Suprapubic skin (tissue), 4 donors: Measurements from ENCODE around the gene NRXN3. TPM values are rescaled to one million over a fixed set of nuclear protein-coding genes. Genes with fewer than 3 reads are reported as not detected.

Experiments used
- DNase-seq, 2 donors: peaks; one replicate each; pipeline ENCODE4 v3.0.0-alpha.2; 2019; ENCODE audit warnings: low spot score in 2 of 2
- H3K27ac ChIP-seq: fragments of 200-600 bp; sonication (generic); one replicate; pipeline ENCODE4 v1.5.1; 2019
- H3K27me3 ChIP-seq: fragments of 200-600 bp; sonication (generic); one replicate; pipeline ENCODE4 v1.5.1; 2019
- H3K36me3 ChIP-seq: fragments of 200-600 bp; sonication (generic); one replicate; pipeline ENCODE4 v1.5.1; 2019
- H3K4me1 ChIP-seq: fragments of 200-600 bp; sonication (generic); one replicate; pipeline ENCODE4 v1.5.1; 2019
- H3K4me3 ChIP-seq: fragments of 200-600 bp; sonication (generic); one replicate; pipeline ENCODE4 v1.5.1; 2019; ENCODE audit warnings: mild to moderate bottlenecking
- H3K9me3 ChIP-seq: fragments of 200-600 bp; sonication (generic); one replicate; pipeline ENCODE4 v1.5.1; 2019
- CTCF ChIP-seq, 2 donors: fragments of 200-600 bp in 1 of 2; fragments of 450-650 bp in 1 of 2; sonication (generic) in 1 of 2; IDR thresholded peaks; one replicate each; pipeline ENCODE4 v1.5.1; 2016 to 2019; ENCODE audit warnings: antibody characterized with exemption in 2 of 2, mild to moderate bottlenecking in 1 of 2, moderate library complexity in 1 of 2
- EP300 ChIP-seq: sonication (generic); formaldehyde crosslinking; IDR thresholded peaks from one replicate; pipeline ENCODE4 v1.6.1; 2017; ENCODE audit warnings: antibody characterized with exemption
- POLR2A ChIP-seq, 2 donors: fragments of 450-650 bp; IDR thresholded peaks; one replicate each; pipeline ENCODE4 v1.6.1; 2017; ENCODE audit warnings: antibody characterized with exemption in 2 of 2, mild to moderate bottlenecking in 2 of 2, moderate library complexity in 2 of 2
- POLR2AphosphoS5 ChIP-seq, 3 donors: sonication (generic); formaldehyde crosslinking; IDR thresholded peaks; one replicate each; pipeline ENCODE4 v1.6.1; 2017; ENCODE audit warnings: antibody characterized with exemption in 3 of 3
- WGBS: methylation state at CpG from one replicate; pipeline ENCODE4 v1.1.5; 2018; 5-methylcytosine and 5-hydroxymethylcytosine counted together
- total RNA-seq, 4 donors: library from RNA; depleted of rRNA; stranded (reverse); fragments of >200 nt; gene quantifications; one replicate each; pipeline ENCODE4 v1.1.0, GENCODE V29; 2016

The NRXN3 gene
- total RNA-seq, 4 donors from 2014 or later, result 0.79 to 4.3 (median 3.3) TPM

- Histone ChIP-seq H3K4me1 (peaks cover 2% of the 10 kb centered on the region), H3K4me3 (no peak overlapping the region), H3K36me3 (no peaks in the 10 kb centered on the region), H3K27me3 (no peaks in the 10 kb centered on the region), H3K9me3 (no peaks in the 10 kb centered on the region), H3K27ac (no peak overlapping the region)
- TF ChIP-seq EP300 (no peak), CTCF (IDR thresholded peaks at IDR 0.05) (no peak), POLR2AphosphoS5 (IDR thresholded peaks at IDR 0.05) (no peak), POLR2A (IDR thresholded peaks at IDR 0.05) (no peak)
- 89% methylated on average over 3 of the region's 3 CpGs for WGBS
- DNase-seq, result no peak
Observed at GRCh38 chr14:79829405-79830166, 1659.4 kb downstream of the NRXN3 start.

- WGBS, result 65% methylated on average over 10 of the region's 10 CpGs
- H3K27ac ChIP-seq, result no peak overlapping the region
- H3K9me3 ChIP-seq, result no peaks in the 10 kb centered on the region
- no peak overlapping the region for H3K4me3 ChIP-seq
- TF ChIP-seq CTCF (IDR thresholded peaks at IDR 0.05) (no peak), EP300 (no peak), POLR2A (IDR thresholded peaks at IDR 0.05) (no peak), POLR2AphosphoS5 (IDR thresholded peaks at IDR 0.05) (no peak)
- H3K36me3 ChIP-seq, result no peaks in the 10 kb centered on the region
- no peaks in the 10 kb centered on the region for H3K27me3 ChIP-seq
- H3K4me1 ChIP-seq, result no peaks in the 10 kb centered on the region
- DNase-seq, result no peak
Observed at GRCh38 chr14:79831195-79831892, 1661.2 kb downstream of the NRXN3 start.

GRCh38 chr14:79833781-79834180 lies 1663.6 kb downstream of the NRXN3 start:
- TF ChIP-seq POLR2AphosphoS5 (IDR thresholded peaks at IDR 0.05) (no peak), CTCF (IDR thresholded peaks at IDR 0.05) (no peak), EP300 (no peak)
- 72% methylated on average over 3 of the region's 3 CpGs for WGBS
- Histone ChIP-seq H3K36me3 (no peaks in the 10 kb centered on the region), H3K27me3 (no peaks in the 10 kb centered on the region), H3K4me3 (no peak overlapping the region), H3K4me1 (no peaks in the 10 kb centered on the region), H3K27ac (no peak overlapping the region), H3K9me3 (no peaks in the 10 kb centered on the region)
- no peak for DNase-seq

GRCh38 chr14:79834868-79835267 lies 1664.7 kb downstream of the NRXN3 start:
- DNase-seq, result no peak
- Histone ChIP-seq H3K4me1 (no peaks in the 10 kb centered on the region), H3K27ac (no peak overlapping the region), H3K27me3 (no peaks in the 10 kb centered on the region), H3K4me3 (no peak overlapping the region), H3K9me3 (no peaks in the 10 kb centered on the region), H3K36me3 (no peaks in the 10 kb centered on the region)
- TF ChIP-seq EP300 (no peak), POLR2A (IDR thresholded peaks at IDR 0.05) (no peak), POLR2AphosphoS5 (IDR thresholded peaks at IDR 0.05) (no peak), CTCF (IDR thresholded peaks at IDR 0.05) (no peak)
- 94% methylated on average over 6 of the region's 6 CpGs for WGBS

GRCh38 chr14:79836577-79836976 lies 1666.4 kb downstream of the NRXN3 start:
- Histone ChIP-seq H3K27ac (no peak overlapping the region), H3K27me3 (no peaks in the 10 kb centered on the region), H3K4me3 (no peak overlapping the region), H3K36me3 (no peaks in the 10 kb centered on the region), H3K4me1 (no peaks in the 10 kb centered on the region), H3K9me3 (no peaks in the 10 kb centered on the region)
- TF ChIP-seq POLR2AphosphoS5 (IDR thresholded peaks at IDR 0.05) (no peak), EP300 (no peak), POLR2A (IDR thresholded peaks at IDR 0.05) (no peak), CTCF (IDR thresholded peaks at IDR 0.05) (no peak)
- DNase-seq, result no peak
- 50% methylated on average over 1 of the region's 1 CpG for WGBS
